IMR-90 (cell line): ENCODE results near the gene ITGA1. TPM values are rescaled to one million over a fixed set of nuclear protein-coding genes. Genes with fewer than 3 reads are reported as not detected.

ENCODE experiments used
- ATAC-seq: fragments of 200-7000 bp; cut with Tn5 transposase; 2 replicates; pipeline ENCODE4 v1.9.1; 2020; ENCODE audit warnings: low read depth, mild to moderate bottlenecking, moderate library complexity
- BruUV-seq: library from RNA; stranded (reverse); fragments of 400-500 nt; replicated peaks from 2 replicates; lab custom pipeline; 2021; lab: Mats Ljungman, UMichigan
- CTCF ChIA-PET: fragments of 300-600 bp; formaldehyde crosslinking; extraction: SDS; loops from one replicate; lab custom pipeline; 2021; ENCODE audit warnings: antibody characterized with exemption; lab: Yijun Ruan, JAX
- POLR2A ChIA-PET: fragments of 300-600 bp; sonication (Branson Sonifier 250); formaldehyde crosslinking; loops from one replicate; lab custom pipeline; 2022; ENCODE audit warnings: antibody characterized with exemption; ENCODE audit not compliant: unreplicated experiment; lab: Charles Lee
- DNase-seq: peaks from one replicate; pipeline ENCODE4 v3.0.0; 2013
- H2AFZ ChIP-seq: replicated peaks from 2 replicates; pipeline ENCODE3; 2013; ENCODE audit warnings: low read length, mild to moderate bottlenecking; ENCODE audit not compliant: poor library complexity
- H2AK5ac ChIP-seq: 2 replicates; pipeline ENCODE4 v1.6.1; 2013; ENCODE audit warnings: low read depth, low read length, inconsistent platforms
- H2AK9ac ChIP-seq: replicated peaks from 2 replicates; pipeline ENCODE3; 2013; ENCODE audit warnings: mild to moderate bottlenecking, low read depth, low read length, moderate library complexity; ENCODE audit not compliant: poor library complexity
- H2BK120ac ChIP-seq: 2 replicates; pipeline ENCODE4 v1.6.1; 2013; ENCODE audit warnings: low read depth, low read length, inconsistent platforms
- H2BK15ac ChIP-seq: 3 replicates; pipeline ENCODE4 v1.6.1; 2013; ENCODE audit warnings: low read depth, low read length, inconsistent platforms
- H2BK20ac ChIP-seq: 2 replicates; pipeline ENCODE4 v1.6.1; 2013; ENCODE audit warnings: low read depth, mild to moderate bottlenecking, inconsistent platforms, low read length, moderate library complexity
- H2BK5ac ChIP-seq: 2 replicates; pipeline ENCODE4 v1.6.1; 2013; ENCODE audit warnings: mild to moderate bottlenecking, low read depth, low read length, inconsistent platforms; ENCODE audit not compliant: poor library complexity, severe bottlenecking
- H3K14ac ChIP-seq: replicated peaks from 2 replicates; pipeline ENCODE4 v1.6.1; 2013; ENCODE audit warnings: low read depth, low read length, inconsistent platforms
- H3K18ac ChIP-seq: 2 replicates; pipeline ENCODE4 v1.6.1; 2013; ENCODE audit warnings: low read depth, low read length, control low read depth
- H3K23ac ChIP-seq: 2 replicates; pipeline ENCODE4 v1.6.1; 2013; ENCODE audit warnings: low read depth, low read length, inconsistent platforms
- H3K27ac ChIP-seq: 2 replicates; pipeline ENCODE4 v1.5.1; 2013; ENCODE audit warnings: mild to moderate bottlenecking, control low read depth, low read length; ENCODE audit not compliant: insufficient read depth
- H3K27me3 ChIP-seq: 2 replicates; pipeline ENCODE4 v1.6.1; 2013; ENCODE audit warnings: low read length; ENCODE audit not compliant: control insufficient read depth, insufficient read depth
- H3K36me3 ChIP-seq: 2 replicates; pipeline ENCODE4 v1.6.1; 2013; ENCODE audit warnings: low read length, mixed read lengths; ENCODE audit not compliant: control insufficient read depth, insufficient read depth
- H3K4ac ChIP-seq: 2 replicates; pipeline ENCODE4 v1.6.1; 2013; ENCODE audit warnings: low read depth, low read length, inconsistent platforms
- H3K4me1 ChIP-seq: 2 replicates; pipeline ENCODE4 v1.6.1; 2013; ENCODE audit warnings: low read length, mixed read lengths; ENCODE audit not compliant: control insufficient read depth, insufficient read depth
- H3K4me2 ChIP-seq: 2 replicates; pipeline ENCODE4 v1.6.1; 2013; ENCODE audit warnings: low read depth, mild to moderate bottlenecking, control low read depth, low read length, moderate library complexity
- H3K4me3 ChIP-seq: 2 replicates; pipeline ENCODE4 v1.5.1; 2013; ENCODE audit warnings: low read depth, mild to moderate bottlenecking, control low read depth, low read length, moderate library complexity; ENCODE audit not compliant: insufficient read depth
- H3K56ac ChIP-seq: 2 replicates; pipeline ENCODE4 v1.6.1; 2013; ENCODE audit warnings: low read length, inconsistent platforms; ENCODE audit not compliant: insufficient read depth; ENCODE audit errors: extremely low read depth
- H3K79me1 ChIP-seq, 2 experiments: 2 replicates each; pipeline ENCODE4 v1.6.1; 2013; ENCODE audit warnings: low read length in 2 of 2, inconsistent platforms in 1 of 2, low read depth in 1 of 2
- H3K9ac ChIP-seq: 2 replicates; pipeline ENCODE4 v1.6.1; 2013; ENCODE audit warnings: low read depth, low read length, control low read depth
- H3K9me1 ChIP-seq: 2 replicates; pipeline ENCODE4 v1.6.1; 2013; ENCODE audit warnings: low read length, inconsistent platforms; ENCODE audit not compliant: insufficient read depth
- H3K9me3 ChIP-seq: 2 replicates; pipeline ENCODE4 v1.6.1; 2013; ENCODE audit warnings: low read length; ENCODE audit not compliant: control insufficient read depth, insufficient read depth
- H4K20me1 ChIP-seq: 2 replicates; pipeline ENCODE4 v1.6.1; 2013; ENCODE audit warnings: low read length, inconsistent platforms; ENCODE audit not compliant: insufficient read depth
- H4K5ac ChIP-seq: 2 replicates; pipeline ENCODE4 v1.6.1; 2013; ENCODE audit warnings: mild to moderate bottlenecking, low read depth, low read length, control low read depth
- H4K8ac ChIP-seq, 2 experiments: 2 replicates each; pipeline ENCODE4 v1.6.1; 2013; ENCODE audit warnings: low read depth in 2 of 2, low read length in 2 of 2, control low read depth in 1 of 2, inconsistent platforms in 1 of 2
- H4K91ac ChIP-seq: 2 replicates; pipeline ENCODE4 v1.6.1; 2013; ENCODE audit warnings: low read depth, low read length, inconsistent platforms; ENCODE audit not compliant: insufficient read depth
- CEBPB ChIP-seq: IDR thresholded peaks from 2 replicates; pipeline ENCODE4 v1.6.1; 2012; ENCODE audit warnings: low read depth, low read length, improper control_type of control experiment
- CHD1 ChIP-seq: IDR thresholded peaks from 2 replicates; pipeline ENCODE4 v1.6.1; 2012; ENCODE audit warnings: low read depth, low read length, improper control_type of control experiment
- CTCF ChIP-seq: conservative IDR thresholded peaks from 2 replicates; pipeline ENCODE4 v1.5.1; 2012; ENCODE audit warnings: mild to moderate bottlenecking, low read depth, low read length, improper control_type of control experiment
- ELK1 ChIP-seq: fragments of 150-350 bp; IDR thresholded peaks from 2 replicates; pipeline ENCODE4 v1.6.1; 2016; ENCODE audit warnings: low read depth, mild to moderate bottlenecking, low read length, moderate library complexity, borderline replicate concordance
- FOS ChIP-seq: fragments of 150-350 bp; IDR thresholded peaks from 2 replicates; pipeline ENCODE4 v1.6.1; 2016; ENCODE audit warnings: low read depth, low read length
- MAFK ChIP-seq: IDR thresholded peaks from 2 replicates; pipeline ENCODE4 v1.6.1; 2012; ENCODE audit warnings: low read depth, low read length, improper control_type of control experiment
- MAZ ChIP-seq: IDR thresholded peaks from 2 replicates; pipeline ENCODE4 v1.6.1; 2012; ENCODE audit warnings: low read depth, mild to moderate bottlenecking, low read length, improper control_type of control experiment, moderate library complexity, borderline replicate concordance
- MXI1 ChIP-seq: IDR thresholded peaks from 2 replicates; pipeline ENCODE4 v1.6.1; 2012; ENCODE audit warnings: low read depth, mild to moderate bottlenecking, low read length, moderate library complexity, borderline replicate concordance
- POLR2A ChIP-seq: IDR thresholded peaks from 2 replicates; pipeline ENCODE4 v1.6.1; 2012; ENCODE audit warnings: mild to moderate bottlenecking, low read depth, low read length
- RAD21 ChIP-seq: IDR thresholded peaks from 2 replicates; pipeline ENCODE4 v1.6.1; 2012; ENCODE audit warnings: low read length, improper control_type of control experiment
- RCOR1 ChIP-seq: IDR thresholded peaks from 2 replicates; pipeline ENCODE4 v1.6.1; 2012; ENCODE audit warnings: mild to moderate bottlenecking, low read length, improper control_type of control experiment; ENCODE audit not compliant: insufficient replicate concordance
- RFX5 ChIP-seq: IDR thresholded peaks from 2 replicates; pipeline ENCODE4 v1.8.0; 2012; ENCODE audit warnings: low read depth, mild to moderate bottlenecking, low read length, moderate library complexity
- SMC3 ChIP-seq: fragments of 150-350 bp; IDR thresholded peaks from 2 replicates; pipeline ENCODE4 v1.6.1; 2016; ENCODE audit warnings: low read depth, mild to moderate bottlenecking, antibody characterized with exemption, low read length, moderate library complexity
- USF2 ChIP-seq: fragments of 150-350 bp; IDR thresholded peaks from 2 replicates; pipeline ENCODE4 v1.6.1; 2017; ENCODE audit warnings: mild to moderate bottlenecking, antibody characterized with exemption, low read length, low read depth
- WGBS, 2 experiments: methylation state at CpG; one replicate each; pipeline versions ENCODE4 v1.1.5 to v1.1.7; 2013; ENCODE audit warnings: missing lambda C conversion rate in 2 of 2; ENCODE audit not compliant: insufficient read length in 1 of 2; ENCODE audit errors: extremely low coverage in 2 of 2; 5-methylcytosine and 5-hydroxymethylcytosine counted together
- dilution Hi-C: fragments of 300-500 bp; cut with HindIII; formaldehyde crosslinking; loops from one replicate; pipeline ENCODE4 v1.14.3; 2018; ENCODE audit warnings: low sequenced_read_pairs; ENCODE audit not compliant: unreplicated experiment
- in situ Hi-C: fragments of 300-500 bp; cut with MboI; formaldehyde crosslinking; loops from 3 replicates; pipeline ENCODE4 v1.14.3; 2019; ENCODE audit warnings: low sequenced_read_pairs, inconsistent platforms, mixed read lengths
- intact Hi-C: fragments of 100-400 bp; cut with micrococcal nuclease; formaldehyde crosslinking; loops from 2 replicates; pipeline ENCODE4 v1.10.0; 2022
- polyA plus RNA-seq, 3 experiments: library from polyadenylated mRNA; depleted of rRNA; stranded (reverse); fragments of >200 nt; gene quantifications; 2 replicates each; pipeline ENCODE4 v1.2.3, GENCODE V29; 2012; ENCODE audit warnings: low replicate concordance in 1 of 3
- total RNA-seq: library from RNA; depleted of rRNA; stranded (reverse); fragments of >200 nt; gene quantifications from 2 replicates; pipeline ENCODE4 v1.2.3, GENCODE V29; 2012

ITGA1 gene
- total and polyA plus RNA-seq, 2 of the 4 experiments (the other 2 are of a cell fraction) = 22.3 to 95.2 TPM

GRCh38 chr5:52834320-52834719 lies 46.6 kb downstream of the ITGA1 start:
- peaks cover 13% of the 10 kb centered on the region for H3K9me1 ChIP-seq
- peak overlapping the region; percentile 73; the same call in 2 of the 3 replicates for H2BK15ac ChIP-seq
- no peak overlapping the region for H3K27ac ChIP-seq
- dilution Hi-C loops = no loop called here
- peak overlapping the region; percentile 94 for H2AK5ac ChIP-seq
- no peak overlapping the region for H3K4me2 ChIP-seq
- H3K36me3 ChIP-seq = no peaks in the 10 kb centered on the region
- intact Hi-C loops = no loop called here
- TF ChIP-seq POLR2A = no peak
- no peak for TF ChIP-seq FOS
- TF ChIP-seq RFX5 = no peak
- TF ChIP-seq CTCF = no peak
- TF ChIP-seq USF2 = no peak
- TF ChIP-seq MXI1 = no peak
- no peak for TF ChIP-seq SMC3
- TF ChIP-seq RAD21 = no peak
- no peak for TF ChIP-seq CHD1
- no peak for TF ChIP-seq MAFK
- TF ChIP-seq MAZ = no peak
- no peak for TF ChIP-seq CEBPB
- no peak for TF ChIP-seq ELK1
- TF ChIP-seq RCOR1 = no peak
- H4K91ac ChIP-seq = peak overlapping the region; percentile 49; the same call in 1 of the 2 replicates
- H3K9ac ChIP-seq = no peak overlapping the region
- DNase-seq (no peak), ATAC-seq (no peak)
- peak overlapping the region; percentile 64 for H3K4ac ChIP-seq
- WGBS, 2 experiments = 92% methylated on average over 2 of the region's 2 CpGs; no CpG with 5 or more reads in 1 of the 2 experiments
- H3K14ac ChIP-seq = no peak overlapping the region
- H4K5ac ChIP-seq = no peak overlapping the region; the same call in 1 of the 2 replicates
- H3K79me1 ChIP-seq = peaks cover 4 to 49% of the 10 kb centered on the region in 2 experiments; a peak in 3 of 4 replicates
- H4K8ac ChIP-seq = no peak overlapping the region
- no peak overlapping the region for H3K56ac ChIP-seq
- no peak overlapping the region for H3K23ac ChIP-seq
- no peaks in the 10 kb centered on the region for H4K20me1 ChIP-seq
- H3K27me3 ChIP-seq = no peaks in the 10 kb centered on the region
- no peak overlapping the region; the same call in 1 of the 2 replicates for H3K18ac ChIP-seq
- peak overlapping the region; percentile 78 for H2BK5ac ChIP-seq
- H3K9me3 ChIP-seq = no peaks in the 10 kb centered on the region
- in situ Hi-C loops = no loop called here
- H3K4me1 ChIP-seq = peaks cover 16% of the 10 kb centered on the region
- 0 out of 2 replicates have a peak overlapping the region, but pooled peaks have one; percentile 39 for H2BK20ac ChIP-seq
- POLR2A ChIA-PET = no interaction called here
- BruUV-seq = no TSS peak
- no peak overlapping the region for H3K4me3 ChIP-seq
- no peak overlapping the region for H2AK9ac ChIP-seq
- CTCF ChIA-PET = no interaction called here
- peak overlapping the region; percentile 58 for H2BK120ac ChIP-seq
- H2AFZ ChIP-seq = no peak overlapping the region
